ENCODE measurements around the gene SLC28A1. TPM values are rescaled to one million over a fixed set of nuclear protein-coding genes. Genes with fewer than 3 reads are reported as not detected.

SLC28A1 gene
- total RNA-seq, 1 donor from 2014 or later, result not detected

GRCh38 chr15:84940399-84940798 is 55.9 kb downstream of the SLC28A1 start:
- no peak for DNase-seq (ENCODE audit: low read depth in 2 of 2)

GRCh38 chr15:84942456-84942855 is 58.0 kb downstream of the SLC28A1 start:
- no peak for DNase-seq (ENCODE audit: low read depth in 2 of 2)

- DNase-seq (ENCODE audit: low read depth in 2 of 2), result peak in 1 of 2 donors; percentile 28
Observed at GRCh38 chr15:84944311-84944710, 59.8 kb downstream of the SLC28A1 start.

GRCh38 chr15:84944861-84945260 is 60.4 kb downstream of the SLC28A1 start:
- no peak for DNase-seq (ENCODE audit: low read depth in 2 of 2)

GRCh38 chr15:84946772-84947489 is 62.5 kb downstream of the SLC28A1 start:
- DNase-seq (ENCODE audit: low read depth in 2 of 2), result no peak

GRCh38 chr15:84947947-84948830 is 63.7 kb downstream of the SLC28A1 start:
- peak; percentile 72 to 87 for DNase-seq (ENCODE audit: low read depth in 2 of 2)

- DNase-seq (ENCODE audit: low read depth in 2 of 2), result no peak
Observed at GRCh38 chr15:84949043-84949442, 64.6 kb downstream of the SLC28A1 start.

- peak in 1 of 2 donors; percentile 32 for DNase-seq (ENCODE audit: low read depth in 2 of 2)
Observed at GRCh38 chr15:84949845-84950569, 65.5 kb downstream of the SLC28A1 start.

- DNase-seq (ENCODE audit: low read depth in 2 of 2), result no peak
Observed at GRCh38 chr15:84950570-84951111, 66.2 kb downstream of the SLC28A1 start.

- no peak for DNase-seq (ENCODE audit: low read depth in 2 of 2)
Observed at GRCh38 chr15:84951736-84952135, 67.3 kb downstream of the SLC28A1 start.

GRCh38 chr15:84953136-84953535 is 68.7 kb downstream of the SLC28A1 start:
- DNase-seq (ENCODE audit: low read depth in 2 of 2), result peak in 1 of 2 donors; percentile 53

- peak; percentile 7 to 15 for DNase-seq (ENCODE audit: low read depth in 2 of 2)
Observed at GRCh38 chr15:84953726-84954125, 69.3 kb downstream of the SLC28A1 start.

GRCh38 chr15:84955089-84955848 is 70.8 kb downstream of the SLC28A1 start:
- DNase-seq (ENCODE audit: low read depth in 2 of 2), result peak; percentile 84 to 85

GRCh38 chr15:84956199-84956598 is 71.7 kb downstream of the SLC28A1 start:
- no peak for DNase-seq (ENCODE audit: low read depth in 2 of 2)

- no peak for DNase-seq (ENCODE audit: low read depth in 2 of 2)
Observed at GRCh38 chr15:84960391-84961113, 76.1 kb downstream of the SLC28A1 start.

GRCh38 chr15:84961114-84961452 is 76.6 kb downstream of the SLC28A1 start:
- DNase-seq (ENCODE audit: low read depth in 2 of 2), result peak in 1 of 2 donors; percentile 38

GRCh38 chr15:84961707-84962106 is 77.2 kb downstream of the SLC28A1 start:
- DNase-seq (ENCODE audit: low read depth in 2 of 2), result no peak

- no peak for DNase-seq (ENCODE audit: low read depth in 2 of 2)
Observed at GRCh38 chr15:84962955-84963354, 78.5 kb downstream of the SLC28A1 start.

GRCh38 chr15:84967380-84967779 is 82.9 kb downstream of the SLC28A1 start:
- DNase-seq (ENCODE audit: low read depth in 2 of 2), result no peak

GRCh38 chr15:84968301-84968700 is 83.8 kb downstream of the SLC28A1 start:
- no peak for DNase-seq (ENCODE audit: low read depth in 2 of 2)

Measured in lung microvascular endothelial cell (primary cell).